VCaP (cell line): ENCODE measurements around the gene TLE1.
"Not testable (repeated sequence)": the region's sequence is repeated elsewhere in the genome, so short reads cannot be mapped to it uniquely, and the experiment has no call there.

ENCODE experiments used
- H3K27ac ChIP-seq: fragments of 450-650 bp; 2 replicates; pipeline ENCODE4 v1.5.1; 2017
- CTCF ChIP-seq: fragments of 450-650 bp; conservative IDR thresholded peaks from 2 replicates; pipeline ENCODE4 v1.5.1; 2017; ENCODE audit warnings: mild to moderate bottlenecking, moderate library complexity

Gene TLE1

GRCh38 chr9:81650586-81651515, 38.5 kb downstream of the TLE1 start:
- H3K27ac ChIP-seq, result no peak overlapping the region
- no peak for TF ChIP-seq CTCF

- TF ChIP-seq CTCF, result no peak
- H3K27ac ChIP-seq, result no peak overlapping the region
These were observed 39.7 kb downstream of the TLE1 start for GRCh38 chr9:81649475-81650240.

- no peak overlapping the region for H3K27ac ChIP-seq
- no peak for TF ChIP-seq CTCF
These were observed 40.5 kb downstream of the TLE1 start for GRCh38 chr9:81648891-81649290.

- H3K27ac ChIP-seq, result no peak overlapping the region
- no peak for TF ChIP-seq CTCF
These were observed 43.0 kb downstream of the TLE1 start for GRCh38 chr9:81646337-81646736.

- not testable (repeated sequence) for H3K27ac ChIP-seq
These were observed 44.8 kb downstream of the TLE1 start for GRCh38 chr9:81644513-81644912.

- no peak for TF ChIP-seq CTCF
- H3K27ac ChIP-seq, result no peak overlapping the region
These were observed 52.1 kb downstream of the TLE1 start for GRCh38 chr9:81637276-81637675.

- no peak overlapping the region for H3K27ac ChIP-seq
- TF ChIP-seq CTCF, result no peak
These were observed 53.1 kb downstream of the TLE1 start for GRCh38 chr9:81636255-81636599.
